ENCODE measurements around the gene HRH1.
"Not testable (repeated sequence)": the region's sequence is repeated elsewhere in the genome, so short reads cannot be mapped to it uniquely, and the experiment has no call there.

HRH1 gene

GRCh38 chr3:11157421-11157820, 3.1 kb downstream of the HRH1 start:
- no peak overlapping the region for H3K27ac Mint-ChIP-seq
- H3K4me1 Mint-ChIP-seq, result peaks cover 19% of the 10 kb centered on the region
- no peak overlapping the region for H3K4me3 Mint-ChIP-seq
- peaks cover 81% of the 10 kb centered on the region for H3K27me3 Mint-ChIP-seq
- H3K9me3 Mint-ChIP-seq, result no peaks in the 10 kb centered on the region
- ATAC-seq (no peak), DNase-seq (no peak)

DNA sequence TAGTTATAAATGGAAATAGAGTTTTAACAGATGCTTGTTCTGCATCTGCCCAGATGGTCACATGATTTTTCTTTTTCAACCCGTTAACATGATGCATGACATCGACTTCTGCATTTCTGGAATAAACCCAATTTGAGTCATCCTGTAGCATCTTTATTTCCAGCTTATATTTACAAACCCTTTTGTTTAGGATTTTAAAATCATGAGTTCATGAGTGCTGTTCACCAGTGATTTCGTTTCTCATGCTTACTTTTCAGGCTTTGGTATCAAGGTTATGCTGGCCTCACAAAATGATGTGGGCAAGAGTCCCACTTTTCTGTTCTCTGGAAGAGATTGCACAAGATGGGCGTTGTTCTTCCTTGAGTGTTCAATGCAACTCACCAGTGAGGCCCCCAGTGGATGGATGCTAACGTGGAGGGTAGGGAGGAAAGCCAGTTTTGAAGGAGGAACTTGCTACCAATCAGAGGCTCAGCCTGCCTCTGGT, 5.2 kb downstream of the HRH1 start:
- no peaks in the 10 kb centered on the region for H3K9me3 Mint-ChIP-seq
- DNase-seq, result no peak
- no peak overlapping the region for H3K27ac Mint-ChIP-seq
- no peak for ATAC-seq
- peaks cover 12% of the 10 kb centered on the region for H3K4me1 Mint-ChIP-seq
- H3K4me3 Mint-ChIP-seq, result no peak overlapping the region
- H3K27me3 Mint-ChIP-seq, result peaks cover 75% of the 10 kb centered on the region

DNA sequence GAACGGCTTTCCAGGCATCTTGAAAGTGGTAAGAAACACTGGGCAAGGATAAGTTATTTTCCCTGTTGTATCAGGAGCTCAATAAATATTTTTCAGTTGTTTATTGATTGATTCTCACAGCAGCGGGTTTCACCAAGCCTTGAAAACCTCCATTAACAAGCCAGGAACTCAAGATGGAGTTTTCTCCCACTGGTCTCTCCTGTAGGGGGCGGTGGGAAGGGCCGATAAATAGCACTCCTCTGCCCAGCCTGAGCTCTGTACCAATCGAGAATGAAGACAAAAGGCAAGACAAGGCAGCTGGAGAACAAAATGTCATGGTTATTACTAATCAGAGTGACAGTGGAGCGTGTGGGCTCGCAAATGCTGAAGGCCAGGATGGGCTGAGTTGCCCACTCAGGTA, 7.4 kb downstream of the HRH1 start:
- H3K9me3 Mint-ChIP-seq, result no peaks in the 10 kb centered on the region
- H3K4me1 Mint-ChIP-seq, result no peaks in the 10 kb centered on the region
- H3K27me3 Mint-ChIP-seq, result peaks cover 53% of the 10 kb centered on the region
- no peak overlapping the region for H3K4me3 Mint-ChIP-seq
- no peak for DNase-seq
- ATAC-seq, result no peak
- no peak overlapping the region for H3K27ac Mint-ChIP-seq

DNA sequence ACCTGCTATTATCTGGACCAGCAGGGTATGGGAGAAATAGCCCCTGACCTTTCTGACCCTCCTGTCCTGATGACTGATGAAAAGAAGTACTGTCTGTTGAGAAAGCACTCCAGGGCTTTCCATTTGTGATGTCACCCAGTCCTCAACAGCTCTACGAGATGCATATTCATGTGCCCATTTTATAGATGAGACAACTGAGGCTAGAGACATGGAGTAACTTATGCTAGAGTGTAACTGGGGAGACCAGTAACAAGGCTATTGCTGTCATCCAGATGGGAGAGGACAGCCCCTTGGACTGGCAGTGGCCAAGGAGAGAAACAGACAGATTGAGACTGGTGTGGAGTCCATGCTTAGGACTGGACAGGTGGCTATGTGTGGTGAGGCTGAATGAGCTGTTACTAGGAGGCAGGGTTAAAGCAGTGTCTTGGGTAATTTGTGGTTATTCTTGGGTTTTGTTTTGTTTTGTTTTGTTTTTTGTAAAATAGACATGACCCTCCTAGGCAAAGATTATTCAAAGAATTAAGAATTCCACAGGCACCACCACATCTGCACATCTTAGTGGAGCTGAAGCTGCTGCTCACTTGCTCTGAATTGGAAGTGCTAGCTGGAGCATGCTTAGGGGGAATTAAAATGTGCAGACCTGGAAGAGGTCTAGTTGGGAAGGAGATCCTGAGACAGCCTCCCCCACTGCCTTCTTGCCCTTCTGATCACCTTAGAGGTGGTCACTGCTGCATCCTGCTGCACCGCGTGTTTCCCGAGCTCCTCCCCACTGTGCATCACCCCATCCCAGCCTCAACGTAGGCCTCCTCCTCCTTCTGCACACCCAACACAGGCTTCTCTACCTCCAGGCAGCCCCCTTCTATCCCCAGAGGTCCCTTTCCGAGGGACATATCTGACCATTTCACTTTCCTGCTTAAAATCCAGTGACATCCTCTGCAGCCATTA, 8.4 kb downstream of the HRH1 start:
- Mint-ChIP-seq H3K9me3 (no peaks in the 10 kb centered on the region), H3K4me3 (no peak overlapping the region), H3K27ac (no peak overlapping the region), H3K27me3 (peaks cover 42% of the 10 kb centered on the region), H3K4me1 (no peaks in the 10 kb centered on the region)
- ATAC-seq (no peak), DNase-seq (no peak)

DNA sequence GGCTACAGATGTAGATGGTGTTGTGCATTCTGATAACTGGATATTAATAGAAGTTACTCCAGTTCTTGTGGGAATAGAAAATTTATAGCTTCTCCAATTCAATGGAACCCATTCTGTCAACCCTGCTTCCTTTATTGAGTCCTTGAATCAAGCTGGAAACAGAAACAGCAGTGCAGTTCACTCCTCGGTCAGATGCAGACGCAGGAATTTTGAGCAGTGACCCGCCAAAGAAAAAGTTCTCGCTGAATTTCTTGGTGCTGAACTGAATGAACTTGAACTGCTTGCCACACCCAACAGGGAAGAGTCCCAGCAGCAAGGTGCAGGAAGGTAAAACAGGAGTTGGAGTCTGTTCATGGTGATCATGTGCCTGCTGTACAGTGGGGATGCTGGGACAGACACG, 10.3 kb downstream of the HRH1 start:
- no peak overlapping the region for H3K4me3 Mint-ChIP-seq
- DNase-seq (no peak), ATAC-seq (no peak)
- H3K9me3 Mint-ChIP-seq, result no peaks in the 10 kb centered on the region
- H3K4me1 Mint-ChIP-seq, result no peaks in the 10 kb centered on the region
- H3K27me3 Mint-ChIP-seq, result peaks cover 38% of the 10 kb centered on the region
- H3K27ac Mint-ChIP-seq, result no peak overlapping the region

DNA sequence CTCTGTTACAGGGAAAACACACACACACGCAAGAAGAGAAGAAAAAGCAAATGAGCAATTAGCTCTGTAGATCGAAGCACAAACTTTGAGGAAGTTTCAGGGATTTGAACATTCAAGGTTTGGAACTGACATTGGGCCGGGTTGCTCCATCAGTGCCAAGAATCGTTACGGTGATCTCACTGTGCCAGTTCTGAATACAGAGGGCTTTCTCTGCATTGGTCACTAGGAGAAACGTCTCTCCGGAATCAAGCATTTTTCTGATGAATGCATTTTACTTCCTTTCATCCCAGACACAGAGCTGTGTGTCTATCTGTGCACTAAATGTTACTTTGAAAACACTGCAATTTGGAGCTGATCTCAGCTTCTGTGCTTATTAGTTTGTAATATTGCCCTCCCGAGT, 11.2 kb downstream of the HRH1 start:
- no peak for DNase-seq
- peak overlapping the region in 1 of 2 donors; percentile 56 for H3K27ac Mint-ChIP-seq
- H3K9me3 Mint-ChIP-seq, result no peaks in the 10 kb centered on the region
- H3K4me3 Mint-ChIP-seq, result no peak overlapping the region
- no peaks in the 10 kb centered on the region for H3K4me1 Mint-ChIP-seq
- peaks cover 41% of the 10 kb centered on the region for H3K27me3 Mint-ChIP-seq
- no peak for ATAC-seq

GRCh38 chr3:11166807-11167400, 12.6 kb downstream of the HRH1 start:
- DNase-seq, H3K27ac Mint-ChIP-seq, H3K4me3 Mint-ChIP-seq, H3K9me3 Mint-ChIP-seq, ATAC-seq, H3K4me1 Mint-ChIP-seq: not testable (repeated sequence)
- H3K27me3 Mint-ChIP-seq, result peaks cover 36% of the 10 kb centered on the region

DNA sequence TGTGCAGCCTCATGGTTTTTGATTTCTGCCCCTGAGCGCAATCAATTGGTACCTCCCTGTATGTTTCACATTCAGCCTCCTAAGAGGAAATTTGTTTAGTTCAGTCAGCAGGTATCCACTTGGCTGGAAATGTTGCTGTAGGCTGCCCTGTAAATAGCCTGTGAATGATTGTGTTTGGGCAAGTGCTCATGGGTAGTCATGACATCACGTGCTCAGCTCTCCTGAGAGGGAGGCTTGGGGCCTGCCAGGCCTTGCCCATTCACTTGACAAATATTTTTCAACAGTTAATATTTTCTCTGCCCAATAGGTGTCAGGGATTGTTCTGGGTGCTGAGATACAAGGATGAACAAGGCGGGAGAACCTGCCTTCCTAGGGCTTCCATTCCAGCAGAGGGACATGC, 13.3 kb downstream of the HRH1 start:
- H3K27ac Mint-ChIP-seq, result peak overlapping the region in 1 of 2 donors; percentile 8
- no peaks in the 10 kb centered on the region for H3K9me3 Mint-ChIP-seq
- no peak overlapping the region for H3K4me3 Mint-ChIP-seq
- no peak for ATAC-seq
- DNase-seq, result no peak
- H3K27me3 Mint-ChIP-seq, result peaks cover 31% of the 10 kb centered on the region
- no peaks in the 10 kb centered on the region for H3K4me1 Mint-ChIP-seq

- no peaks in the 10 kb centered on the region for H3K4me1 Mint-ChIP-seq
- no peak overlapping the region for H3K27ac Mint-ChIP-seq
- H3K27me3 Mint-ChIP-seq, result peaks cover 23% of the 10 kb centered on the region
- H3K4me3 Mint-ChIP-seq, result no peak overlapping the region
- H3K9me3 Mint-ChIP-seq, result no peaks in the 10 kb centered on the region
- no peak for DNase-seq
- ATAC-seq, result no peak
Observed at GRCh38 chr3:11168406-11168805, 14.1 kb downstream of the HRH1 start.

- Mint-ChIP-seq H3K4me1 (no peaks in the 10 kb centered on the region), H3K27me3 (peaks cover 19% of the 10 kb centered on the region), H3K27ac (no peak overlapping the region), H3K4me3 (no peak overlapping the region), H3K9me3 (no peaks in the 10 kb centered on the region)
- ATAC-seq (no peak), DNase-seq (no peak)
Observed at GRCh38 chr3:11168881-11169805, 14.8 kb downstream of the HRH1 start.

DNA sequence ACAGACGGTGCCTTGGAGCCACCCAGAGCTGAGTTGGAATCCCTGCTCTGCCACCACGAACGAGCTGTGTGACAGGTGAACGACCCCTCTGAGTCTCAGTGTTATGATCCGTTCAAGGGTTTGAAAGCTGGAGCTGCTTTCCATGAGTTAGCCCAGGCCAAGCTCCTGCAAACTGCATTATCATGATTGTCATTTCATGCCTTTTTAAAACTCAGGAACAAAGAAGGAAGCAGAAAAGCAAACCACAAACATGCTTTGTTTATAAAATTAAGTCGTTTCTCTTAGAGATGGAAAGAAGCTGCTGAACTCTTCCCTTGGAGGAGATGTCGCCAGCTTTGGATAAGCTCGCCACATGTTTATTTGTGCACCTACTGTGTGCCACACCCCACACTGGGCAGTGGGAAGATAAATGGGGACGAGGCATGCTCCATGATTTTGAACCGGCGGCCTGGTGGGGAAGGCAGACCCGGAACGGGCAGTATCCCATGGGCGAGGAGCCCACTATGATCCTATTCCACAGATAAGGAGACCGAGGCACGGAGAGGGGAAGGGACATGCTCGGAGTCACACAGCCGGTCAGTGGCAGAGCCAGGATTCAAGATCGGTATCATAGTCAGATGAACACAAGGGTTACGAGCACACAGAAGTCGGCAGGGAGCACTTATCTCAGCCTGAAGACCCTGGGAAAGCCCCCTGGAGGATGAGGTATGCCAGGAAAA, 15.9 kb downstream of the HRH1 start:
- H3K9me3 Mint-ChIP-seq, result no peaks in the 10 kb centered on the region
- no peak overlapping the region for H3K4me3 Mint-ChIP-seq
- H3K27me3 Mint-ChIP-seq, result peaks cover 19% of the 10 kb centered on the region
- no peak overlapping the region for H3K27ac Mint-ChIP-seq
- DNase-seq (no peak), ATAC-seq (no peak)
- H3K4me1 Mint-ChIP-seq, result no peaks in the 10 kb centered on the region

GRCh38 chr3:11172096-11172690, 17.9 kb downstream of the HRH1 start:
- DNase-seq (no peak), ATAC-seq (no peak)
- H3K4me3 Mint-ChIP-seq, result no peak overlapping the region
- no peaks in the 10 kb centered on the region for H3K9me3 Mint-ChIP-seq
- no peak overlapping the region for H3K27ac Mint-ChIP-seq
- peaks cover 19% of the 10 kb centered on the region for H3K27me3 Mint-ChIP-seq
- no peaks in the 10 kb centered on the region for H3K4me1 Mint-ChIP-seq

- H3K4me1 Mint-ChIP-seq, result no peaks in the 10 kb centered on the region
- peak overlapping the region in 1 of 2 donors; percentile 53 for H3K27ac Mint-ChIP-seq
- ATAC-seq, result no peak
Observed at GRCh38 chr3:11173828-11174465, 19.7 kb downstream of the HRH1 start.

GRCh38 chr3:11178421-11178820, 24.1 kb downstream of the HRH1 start:
- Mint-ChIP-seq H3K4me3 (no peak overlapping the region), H3K27ac (no peak overlapping the region), H3K4me1 (no peaks in the 10 kb centered on the region), H3K27me3 (no peaks in the 10 kb centered on the region), H3K9me3 (no peaks in the 10 kb centered on the region)
- ATAC-seq (no peak), DNase-seq (no peak)

More at GRCh38 chr3:11173828-11174465, 19.7 kb downstream of the HRH1 start:
- DNase-seq, result no peak
- H3K27me3 Mint-ChIP-seq, result peaks cover 19% of the 10 kb centered on the region
- H3K9me3 Mint-ChIP-seq, result no peaks in the 10 kb centered on the region
- H3K4me3 Mint-ChIP-seq, result no peak overlapping the region

Data from stimulated activated naive CD8-positive, alpha-beta T cell treated with anti-CD3 and anti-CD28 coated beads, Interleukin-15, amount 100 ng/mL, for 72 hours (primary cell).